HepG2 (cell line): ENCODE data around the gene SCGB1C2. TPM values are rescaled to one million over a fixed set of nuclear protein-coding genes. Genes with fewer than 3 reads are reported as not detected.

Experiments used
- ATAC-seq: fragments of 200-7000 bp; cut with Tn5 transposase; 3 replicates; pipeline ENCODE4 v1.9.1; 2020; ENCODE audit warnings: mild to moderate bottlenecking, moderate library complexity
- BruUV-seq: library from RNA; stranded (reverse); fragments of 400-500 nt; replicated peaks from 2 replicates; lab custom pipeline; 2021; lab: Mats Ljungman, UMichigan
- CTCF ChIA-PET: fragments of 300-600 bp; formaldehyde crosslinking; extraction: SDS; loops from one replicate; lab custom pipeline; 2021; ENCODE audit warnings: low total read pairs, inconsistent platforms, low intra/inter-chr PET ratio; lab: Yijun Ruan, JAX
- POLR2A ChIA-PET: fragments of 350-600 bp; sonication (Branson Sonifier 250); formaldehyde crosslinking; loops from one replicate; lab custom pipeline; 2020; ENCODE audit warnings: antibody characterized with exemption, inconsistent platforms; lab: Yijun Ruan, JAX
- DNase-seq: peaks from one replicate; pipeline ENCODE4 v3.0.0-alpha.2; 2015; ENCODE audit warnings: low spot score
- FAIRE-seq: peaks from 3 replicates; lab custom pipeline; 2011; peaks lifted over from hg19 to GRCh38; lab: Jason Lieb, UNC
- H2AFZ ChIP-seq: one replicate; pipeline ENCODE4 v1.6.1; 2011; ENCODE audit warnings: low read length, inconsistent platforms
- H3K27ac ChIP-seq: fragments of 300-600 bp; 3 replicates; pipeline ENCODE4 v1.8.0; 2011; ENCODE audit warnings: mixed run types, mild to moderate bottlenecking, mixed read lengths, low read length, inconsistent platforms; ENCODE audit not compliant: insufficient read depth; ENCODE audit errors: extremely low read length
- H3K27me3 ChIP-seq, 2 experiments: fragments of 200-600 bp in 1 of 2; 2 replicates in 1 of 2; 3 replicates in 1 of 2; pipeline versions ENCODE4 v1.6.0 to v1.8.0; 2011; ENCODE audit warnings: low read length in 2 of 2, mild to moderate bottlenecking in 2 of 2, moderate library complexity in 2 of 2, inconsistent platforms in 1 of 2; ENCODE audit not compliant: insufficient read depth in 2 of 2, control insufficient read depth in 1 of 2
- H3K36me3 ChIP-seq, 2 experiments: fragments of 200-600 bp in 1 of 2; replicated peaks in 1 of 2; 2 replicates in 1 of 2; 3 replicates in 1 of 2; pipeline versions ENCODE4 v1.5.1 to v1.8.0; 2011; ENCODE audit warnings: low read length in 2 of 2, inconsistent platforms in 1 of 2; ENCODE audit not compliant: insufficient read depth in 2 of 2, control insufficient read depth in 1 of 2
- H3K4me1 ChIP-seq: 2 replicates; pipeline ENCODE4 v1.5.1; 2012; ENCODE audit warnings: low read length, inconsistent platforms; ENCODE audit not compliant: insufficient read depth
- H3K4me2 ChIP-seq: 2 replicates; pipeline ENCODE4 v1.6.0; 2011; ENCODE audit warnings: low read depth, low read length, inconsistent platforms
- H3K4me3 ChIP-seq, 3 experiments: fragments of 200-600 bp in 1 of 3; sonication (generic), shearing (Covaris generic) in 1 of 3; replicated peaks in 1 of 3; 2 replicates each; pipeline ENCODE4 v1.5.1; 2011 to 2016; ENCODE audit warnings: low read length in 3 of 3, inconsistent platforms in 2 of 3, low read depth in 2 of 3, mild to moderate bottlenecking in 2 of 3, control low read depth in 1 of 3, mixed read lengths in 1 of 3; ENCODE audit not compliant: insufficient read depth in 1 of 3
- H3K79me2 ChIP-seq: one replicate; pipeline ENCODE4 v1.6.1; 2011; ENCODE audit warnings: low read length, inconsistent platforms; ENCODE audit not compliant: insufficient read depth
- H3K9ac ChIP-seq: 2 replicates; pipeline ENCODE4 v1.6.0; 2011; ENCODE audit warnings: mild to moderate bottlenecking, low read depth, low read length, inconsistent platforms; ENCODE audit not compliant: insufficient read depth
- H3K9me3 ChIP-seq: 2 replicates; pipeline ENCODE4 v1.5.1; 2012; ENCODE audit warnings: mild to moderate bottlenecking, low read length
- H4K20me1 ChIP-seq: 2 replicates; pipeline ENCODE4 v1.6.0; 2011; ENCODE audit warnings: inconsistent platforms, mild to moderate bottlenecking, low read length, moderate library complexity; ENCODE audit not compliant: insufficient read depth
- DDIT3 ChIP-seq: sonication (generic); formaldehyde crosslinking; IDR thresholded peaks from 2 replicates; pipeline ENCODE4 v1.4.0; 2020; ENCODE audit warnings: mild to moderate bottlenecking, missing genetic modification reagents
- FOXO1 ChIP-seq: sonication (generic); formaldehyde crosslinking; IDR thresholded peaks from 2 replicates; pipeline ENCODE4 v1.4.0; 2020; ENCODE audit warnings: missing genetic modification reagents
- HOXA7 ChIP-seq: sonication (generic); formaldehyde crosslinking; IDR thresholded peaks from 2 replicates; pipeline ENCODE4 v1.8.1; 2022; ENCODE audit warnings: mild to moderate bottlenecking, missing genetic modification reagents, moderate library complexity
- LBX2 ChIP-seq: sonication (generic); formaldehyde crosslinking; IDR thresholded peaks from 2 replicates; pipeline ENCODE4 v1.5.0; 2020; ENCODE audit warnings: missing genetic modification reagents, mild to moderate bottlenecking, borderline replicate concordance
- MBD4 ChIP-seq: IDR thresholded peaks from 2 replicates; pipeline ENCODE4 v1.6.1; 2012; ENCODE audit warnings: low read length, inconsistent platforms, borderline replicate concordance
- MTF2 ChIP-seq: sonication (generic); formaldehyde crosslinking; IDR thresholded peaks from 2 replicates; pipeline ENCODE4 v1.5.0; 2020; ENCODE audit warnings: missing genetic modification reagents, borderline replicate concordance
- NONO ChIP-seq, 2 experiments: fragments of 450-650 bp in 1 of 2; sonication (generic) in 1 of 2; formaldehyde crosslinking in 1 of 2; IDR thresholded peaks in 1 of 2; conservative IDR thresholded peaks in 1 of 2; 2 replicates each; pipeline versions ENCODE4 v1.6.1 to v1.8.0; 2017 to 2022; ENCODE audit warnings: mild to moderate bottlenecking in 1 of 2, missing genetic modification reagents in 1 of 2, moderate library complexity in 1 of 2
- PHF8 ChIP-seq: sonication (generic); formaldehyde crosslinking; IDR thresholded peaks from 2 replicates; pipeline ENCODE4 v1.5.0; 2020; ENCODE audit warnings: missing genetic modification reagents
- RBM22 ChIP-seq: fragments of 200-400 bp; formaldehyde crosslinking; optimal IDR thresholded peaks from 2 replicates; pipeline ENCODE3; 2017; ENCODE audit warnings: mild to moderate bottlenecking, low read length, moderate library complexity
- SCMH1 ChIP-seq: sonication (generic); formaldehyde crosslinking; IDR thresholded peaks from 2 replicates; pipeline ENCODE4 v1.9.0; 2021; ENCODE audit warnings: missing genetic modification reagents, mild to moderate bottlenecking, borderline replicate concordance
- SYNCRIP ChIP-seq: fragments of 200-400 bp; formaldehyde crosslinking; IDR thresholded peaks from 2 replicates; pipeline ENCODE4 v1.6.1; 2018; ENCODE audit warnings: mild to moderate bottlenecking, low read depth, low read length; ENCODE audit not compliant: insufficient read depth
- ZNF281 ChIP-seq: sonication (generic); formaldehyde crosslinking; IDR thresholded peaks from 2 replicates; pipeline ENCODE4 v1.4.0; 2020; ENCODE audit warnings: missing genetic modification reagents, borderline replicate concordance
- ZNF629 ChIP-seq: sonication (generic); formaldehyde crosslinking; conservative IDR thresholded peaks from 2 replicates; pipeline ENCODE4 v1.5.0; 2020; ENCODE audit warnings: missing genetic modification reagents
- ZNF660 ChIP-seq: sonication (generic); formaldehyde crosslinking; IDR thresholded peaks from 2 replicates; pipeline ENCODE4 v1.5.1; 2020; ENCODE audit warnings: mild to moderate bottlenecking, low read depth, missing genetic modification reagents, borderline replicate concordance
- ZNF703 ChIP-seq: sonication (generic); formaldehyde crosslinking; IDR thresholded peaks from 2 replicates; pipeline ENCODE4 v1.5.1; 2020; ENCODE audit warnings: missing genetic modification reagents, mild to moderate bottlenecking, moderate library complexity, borderline replicate concordance
- WGBS: methylation state at CpG from one replicate; pipeline ENCODE4 v1.1.6; 2017; ENCODE audit warnings: low lambda C conversion rate; 5-methylcytosine and 5-hydroxymethylcytosine counted together
- in situ Hi-C: cut with HindIII; loops from 2 replicates; pipeline ENCODE4 v1.10.0; 2017; ENCODE audit warnings: low pct_unique_long_range_greater_than_20kb; ENCODE audit not compliant: extremely low pct_ligation_motif_present
- intact Hi-C: fragments of 100-400 bp; cut with micrococcal nuclease; formaldehyde crosslinking; loops from one replicate; pipeline ENCODE4 v1.10.0; 2022; ENCODE audit not compliant: unreplicated experiment
- polyA plus RNA-seq, 8 experiments: library from polyadenylated mRNA; depleted of rRNA in 3 of 8; stranded (reverse) in 7 of 8; unstranded in 1 of 8; fragments of >200 nt; fragmentation: Illumina TruSeq in 4 of 8; extraction: Trizol in 4 of 8; gene quantifications; 2 replicates each; pipeline versions ENCODE4 v1.2.1 to v1.2.3, GENCODE V29; 2011 to 2016; ENCODE audit warnings: low read depth in 4 of 8, missing spikeins in 1 of 8, mixed read lengths in 1 of 8; ENCODE audit not compliant: insufficient read depth in 1 of 8
- total RNA-seq, 5 experiments: library from RNA; depleted of rRNA; stranded (reverse); fragments of >200 nt; fragmentation: Illumina TruSeq; extraction: Trizol; gene quantifications; 2 replicates each; pipeline ENCODE4 v1.2.3, GENCODE V29; 2016; ENCODE audit warnings: low read depth in 1 of 5

The SCGB1C2 gene
- total and polyA plus RNA-seq, 2 of the 13 experiments (the other 11 are each of a cell fraction or from before 2014, with no cell fraction given), result not detected

- no peak for ATAC-seq
- H3K79me2 ChIP-seq, result no peaks in the 10 kb centered on the region
- H4K20me1 ChIP-seq, result 0 out of 2 replicates have a peak, but pooled peaks cover 4% of the 10 kb centered on the region
- no peaks in the 10 kb centered on the region for H3K36me3 ChIP-seq
- intact Hi-C loops (no loop called here), in situ Hi-C loops (no loop called here)
- H3K9ac ChIP-seq, result no peak overlapping the region
- 40% methylated on average over 3 of the region's 3 CpGs for WGBS
- H3K4me2 ChIP-seq, result no peak overlapping the region
- ChIA-PET POLR2A (no interaction called here), CTCF (no interaction called here)
- peaks cover 6% of the 10 kb centered on the region for H3K4me1 ChIP-seq
- FAIRE-seq, result no peak
- no peaks in the 10 kb centered on the region for H3K9me3 ChIP-seq
- no peak overlapping the region for H3K4me3 ChIP-seq
- no peak for DNase-seq
- no peak overlapping the region for H3K27ac ChIP-seq
- TF ChIP-seq NONO (IDR thresholded peaks at IDR 0.05) (no peak), NONO (CRISPR knock-in tag; conservative IDR thresholded peaks at IDR 0.05) (no peak), ZNF629 (CRISPR knock-in tag) (no peak), PHF8 (CRISPR knock-in tag) (no peak), ZNF660 (CRISPR knock-in tag) (no peak), ZNF281 (CRISPR knock-in tag) (no peak), ZNF703 (CRISPR knock-in tag) (no peak), MTF2 (CRISPR knock-in tag) (no peak), SYNCRIP (no peak), MBD4 (no peak), SCMH1 (CRISPR knock-in tag) (no peak), LBX2 (CRISPR knock-in tag) (no peak), HOXA7 (CRISPR knock-in tag) (no peak), FOXO1 (CRISPR knock-in tag) (no peak), DDIT3 (CRISPR knock-in tag) (no peak), RBM22 (no peak)
- H2AFZ ChIP-seq, result no peak overlapping the region
- BruUV-seq, result no TSS peak
- H3K27me3 ChIP-seq, result peaks cover 12 to 61% of the 10 kb centered on the region in 2 experiments
Observed at GRCh38 chr17:177155-177554, 39.8 kb downstream of the SCGB1C2 start.
